RWPE2 (cell line): ENCODE measurements around the gene CNNM2.

ENCODE experiments used
- ATAC-seq: fragments of 200-7000 bp; cut with Tn5 transposase; 3 replicates; pipeline ENCODE4 v1.9.1; 2021; ENCODE audit warnings: low read depth
- DNase-seq: peaks from one replicate; pipeline ENCODE4 v3.0.0-alpha.2; 2020; ENCODE audit warnings: low spot score
- H3K27ac ChIP-seq: fragments of 450-650 bp; 2 replicates; pipeline ENCODE4 v1.5.1; 2017; ENCODE audit warnings: mild to moderate bottlenecking; ENCODE audit not compliant: poor library complexity, severe bottlenecking
- H3K27me3 ChIP-seq: fragments of 250-450 bp; sonication (Bioruptor Pico); 2 replicates; pipeline ENCODE4 v1.5.1; 2021; ENCODE audit warnings: mild to moderate bottlenecking, moderate library complexity; ENCODE audit not compliant: insufficient read depth, poor library complexity, severe bottlenecking
- H3K36me3 ChIP-seq: fragments of 250-450 bp; sonication (Bioruptor Pico); 2 replicates; pipeline ENCODE4 v1.5.1; 2020; ENCODE audit warnings: low read depth, mild to moderate bottlenecking, moderate library complexity
- H3K4me1 ChIP-seq: fragments of 250-450 bp; sonication (Bioruptor Pico); 2 replicates; pipeline ENCODE4 v1.5.1; 2021; ENCODE audit warnings: mild to moderate bottlenecking, moderate library complexity; ENCODE audit not compliant: insufficient read depth, poor library complexity, severe bottlenecking
- H3K4me3 ChIP-seq: fragments of 250-450 bp; sonication (Bioruptor Pico); 2 replicates; pipeline ENCODE4 v1.5.1; 2021; ENCODE audit warnings: mild to moderate bottlenecking, moderate library complexity; ENCODE audit not compliant: severe bottlenecking
- H3K9me3 ChIP-seq: fragments of 250-450 bp; sonication (Bioruptor Pico); 2 replicates; pipeline ENCODE4 v1.5.1; 2021; ENCODE audit warnings: mild to moderate bottlenecking, moderate library complexity; ENCODE audit not compliant: severe bottlenecking
- CTCF ChIP-seq: fragments of 450-650 bp; IDR thresholded peaks from one replicate; pipeline ENCODE4 v1.5.1; 2017; ENCODE audit warnings: mild to moderate bottlenecking, moderate library complexity; ENCODE audit not compliant: poor library complexity, severe bottlenecking

The CNNM2 gene

GRCh38 chr10:102894466-102895213 lies 23.5 kb upstream of the CNNM2 start:
- no peak for ATAC-seq

GRCh38 chr10:102900006-102900405 lies 18.1 kb upstream of the CNNM2 start:
- Histone ChIP-seq H3K36me3 (no peaks in the 10 kb centered on the region), H3K4me3 (no peak overlapping the region), H3K4me1 (no peaks in the 10 kb centered on the region), H3K27me3 (no peaks in the 10 kb centered on the region), H3K9me3 (no peaks in the 10 kb centered on the region), H3K27ac (no peak overlapping the region)
- ATAC-seq = no peak
- DNase-seq = no peak
- no peak for TF ChIP-seq CTCF

More at GRCh38 chr10:102894466-102895213, 23.5 kb upstream of the CNNM2 start:
- Histone ChIP-seq H3K4me1 (no peaks in the 10 kb centered on the region), H3K36me3 (no peaks in the 10 kb centered on the region), H3K27me3 (no peaks in the 10 kb centered on the region), H3K27ac (no peak overlapping the region), H3K9me3 (no peaks in the 10 kb centered on the region), H3K4me3 (no peak overlapping the region)
- DNase-seq = no peak
- TF ChIP-seq CTCF = no peak

- Histone ChIP-seq H3K4me1 (no peaks in the 10 kb centered on the region), H3K27me3 (no peaks in the 10 kb centered on the region), H3K4me3 (no peak overlapping the region), H3K27ac (no peak overlapping the region), H3K36me3 (no peaks in the 10 kb centered on the region), H3K9me3 (no peaks in the 10 kb centered on the region)
- DNase-seq (no peak), ATAC-seq (no peak)
- no peak for TF ChIP-seq CTCF
These were observed 13.7 kb upstream of the CNNM2 start for GRCh38 chr10:102904346-102904745.

GRCh38 chr10:102906507-102906906 lies 11.6 kb upstream of the CNNM2 start:
- H3K9me3 ChIP-seq = no peaks in the 10 kb centered on the region
- H3K4me1 ChIP-seq = no peaks in the 10 kb centered on the region
- no peak overlapping the region for H3K27ac ChIP-seq
- ATAC-seq (no peak), DNase-seq (no peak)
- no peak overlapping the region for H3K4me3 ChIP-seq
- H3K27me3 ChIP-seq = no peaks in the 10 kb centered on the region
- no peak for TF ChIP-seq CTCF
- no peaks in the 10 kb centered on the region for H3K36me3 ChIP-seq

- H3K9me3 ChIP-seq = no peaks in the 10 kb centered on the region
- H3K27me3 ChIP-seq = no peaks in the 10 kb centered on the region
- H3K4me3 ChIP-seq = no peak overlapping the region
- ATAC-seq (no peak), DNase-seq (no peak)
- H3K36me3 ChIP-seq = no peaks in the 10 kb centered on the region
- H3K27ac ChIP-seq = no peak overlapping the region
- H3K4me1 ChIP-seq = peaks cover 2% of the 10 kb centered on the region
- no peak for TF ChIP-seq CTCF
These were observed 3.3 kb upstream of the CNNM2 start for GRCh38 chr10:102914781-102915180.
